Measurements from ENCODE around the gene SEC11A.

GRCh38 chr15:84752700-84753099 is 36.8 kb upstream of the SEC11A start:
- TF ChIP-seq CTCF (IDR thresholded peaks at IDR 0.05; ENCODE audit: borderline replicate concordance, extremely low read depth, low read length, poor library complexity, severe bottlenecking) = no peak
- no peak for TF ChIP-seq EZH2 (IDR thresholded peaks at IDR 0.05; ENCODE audit: borderline replicate concordance, low read depth, low read length, severe bottlenecking)
